Measurements from ENCODE around the gene HOXA3. TPM values are rescaled to one million over a fixed set of nuclear protein-coding genes. Genes with fewer than 3 reads are reported as not detected.

The HOXA3 gene
- total RNA-seq, 1 donor from 2014 or later = not detected

DNA sequence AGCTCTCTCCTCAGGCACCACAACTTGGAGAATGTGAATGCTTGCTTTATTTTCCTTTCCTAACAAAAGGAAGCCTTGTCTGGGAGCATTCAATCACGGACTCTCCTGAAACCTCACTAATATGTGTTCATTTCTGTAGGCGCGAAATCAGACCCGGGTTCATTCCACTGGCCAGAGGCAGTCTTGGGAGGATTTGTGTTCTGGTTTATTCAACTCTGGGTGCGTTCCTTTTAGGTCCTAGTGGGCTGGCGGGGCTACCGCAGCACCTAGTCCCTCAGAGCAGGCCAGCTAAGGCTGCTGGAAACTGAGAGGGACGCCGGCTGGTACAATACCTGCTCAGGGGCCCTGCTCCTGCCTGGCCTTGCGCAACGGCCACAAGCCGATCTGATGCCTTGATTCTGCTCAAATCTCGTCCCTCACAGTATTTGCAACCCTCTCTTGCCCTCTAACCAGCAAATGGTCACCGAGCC, 29.3 kb downstream of the HOXA3 start:
- Mint-ChIP-seq H3K36me3 (no peaks in the 10 kb centered on the region), H3K4me3 (no peak overlapping the region), H3K27ac (no peak overlapping the region), H3K27me3 (ENCODE audit: insufficient read depth, low read depth) (peaks cover 98% of the 10 kb centered on the region), H3K9me3 (peaks cover 10% of the 10 kb centered on the region), H3K4me1 (no peaks in the 10 kb centered on the region)
- Histone ChIP-seq H3K27ac (no peak overlapping the region), H3K79me2 (ENCODE audit: low read depth) (no peaks in the 10 kb centered on the region), H4K20me1 (ENCODE audit: low read depth) (peaks cover 94% of the 10 kb centered on the region), H2AFZ (replicated peaks) (no peak overlapping the region), H3K4me2 (no peak overlapping the region), H3K9me3 (ENCODE audit: low read depth) (no peaks in the 10 kb centered on the region), H3K36me3 (no peaks in the 10 kb centered on the region), H3K4me3 (no peak overlapping the region), H3K27me3 (peaks cover 100% of the 10 kb centered on the region), H3K9ac (no peak overlapping the region), H3F3A (ENCODE audit: low read depth) (no peaks in the 10 kb centered on the region), H3K4me1 (no peaks in the 10 kb centered on the region)
- no peak for TF ChIP-seq EZH2phosphoT487 (IDR thresholded peaks at IDR 0.05)
- TF ChIP-seq, protein P1, sequence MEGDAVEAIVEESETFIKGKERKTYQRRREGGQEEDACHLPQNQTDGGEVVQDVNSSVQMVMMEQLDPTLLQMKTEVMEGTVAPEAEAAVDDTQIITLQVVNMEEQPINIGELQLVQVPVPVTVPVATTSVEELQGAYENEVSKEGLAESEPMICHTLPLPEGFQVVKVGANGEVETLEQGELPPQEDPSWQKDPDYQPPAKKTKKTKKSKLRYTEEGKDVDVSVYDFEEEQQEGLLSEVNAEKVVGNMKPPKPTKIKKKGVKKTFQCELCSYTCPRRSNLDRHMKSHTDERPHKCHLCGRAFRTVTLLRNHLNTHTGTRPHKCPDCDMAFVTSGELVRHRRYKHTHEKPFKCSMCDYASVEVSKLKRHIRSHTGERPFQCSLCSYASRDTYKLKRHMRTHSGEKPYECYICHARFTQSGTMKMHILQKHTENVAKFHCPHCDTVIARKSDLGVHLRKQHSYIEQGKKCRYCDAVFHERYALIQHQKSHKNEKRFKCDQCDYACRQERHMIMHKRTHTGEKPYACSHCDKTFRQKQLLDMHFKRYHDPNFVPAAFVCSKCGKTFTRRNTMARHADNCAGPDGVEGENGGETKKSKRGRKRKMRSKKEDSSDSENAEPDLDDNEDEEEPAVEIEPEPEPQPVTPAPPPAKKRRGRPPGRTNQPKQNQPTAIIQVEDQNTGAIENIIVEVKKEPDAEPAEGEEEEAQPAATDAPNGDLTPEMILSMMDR (IDR thresholded peaks at IDR 0.05) = no peak
- TF ChIP-seq EZH2 (IDR thresholded peaks at IDR 0.05) = no peak
- no peak for DNase-seq (ENCODE audit: low spot score)

DNA sequence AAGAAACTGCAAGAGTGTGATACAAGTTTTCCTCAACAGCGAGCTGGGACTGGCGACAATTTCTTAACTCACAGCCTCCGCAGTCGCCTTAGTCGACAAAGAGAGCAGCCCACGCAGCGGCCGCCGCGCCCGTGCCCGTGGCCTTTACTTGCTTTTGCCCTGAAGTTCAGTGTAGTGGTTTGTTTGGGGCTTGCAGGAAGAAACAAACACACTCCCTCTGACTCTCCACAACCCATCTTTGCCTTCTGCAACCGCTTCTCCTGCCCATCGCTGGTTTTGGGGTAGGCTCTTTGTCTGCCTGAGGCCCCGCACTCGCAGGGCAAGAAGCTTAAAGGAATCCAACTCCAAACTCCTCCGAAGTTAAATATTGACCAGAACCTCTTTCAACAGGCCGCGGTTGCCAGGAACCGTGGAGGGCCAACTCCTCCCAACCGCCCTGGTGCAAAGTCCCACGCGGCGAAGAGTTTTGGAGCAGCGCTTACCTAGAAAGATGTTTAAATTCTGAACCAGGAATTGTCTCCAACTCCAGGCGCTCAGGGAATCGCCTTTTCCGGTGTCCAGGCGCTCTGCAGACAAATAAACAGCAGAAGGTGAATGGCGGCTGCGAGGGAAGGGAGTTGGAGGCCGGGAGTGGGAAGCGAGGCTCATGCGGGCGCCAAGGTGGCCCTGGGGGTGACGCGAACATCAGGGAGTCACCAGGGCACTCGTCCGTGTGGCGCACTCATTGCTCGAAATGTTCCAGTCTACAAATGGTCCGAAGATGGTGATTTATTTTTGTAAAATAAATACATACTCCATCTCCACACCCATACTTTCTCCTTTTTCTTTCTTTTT, 30.1 kb downstream of the HOXA3 start:
- no peak overlapping the region for H2AFZ ChIP-seq (replicated peaks)
- H3K9me3 Mint-ChIP-seq = peaks cover 7% of the 10 kb centered on the region
- H3K79me2 ChIP-seq (ENCODE audit: low read depth) = no peaks in the 10 kb centered on the region
- no peak overlapping the region for H3K4me3 Mint-ChIP-seq
- peaks cover 94% of the 10 kb centered on the region for H4K20me1 ChIP-seq (ENCODE audit: low read depth)
- H3K36me3 Mint-ChIP-seq = no peaks in the 10 kb centered on the region
- H3K9me3 ChIP-seq (ENCODE audit: low read depth) = no peaks in the 10 kb centered on the region
- TF ChIP-seq EZH2 (IDR thresholded peaks at IDR 0.05) = peak; percentile 87
- TF ChIP-seq EZH2phosphoT487 (IDR thresholded peaks at IDR 0.05) = peak; percentile 97
- TF ChIP-seq, protein P1 (IDR thresholded peaks at IDR 0.05) = no peak
- H3F3A ChIP-seq (ENCODE audit: low read depth) = no peaks in the 10 kb centered on the region
- no peaks in the 10 kb centered on the region for H3K4me1 Mint-ChIP-seq
- no peaks in the 10 kb centered on the region for H3K4me1 ChIP-seq
- no peak overlapping the region for H3K4me3 ChIP-seq
- H3K9ac ChIP-seq = no peak overlapping the region
- no peak overlapping the region for H3K27ac ChIP-seq
- H3K36me3 ChIP-seq = no peaks in the 10 kb centered on the region
- peaks cover 98% of the 10 kb centered on the region for H3K27me3 Mint-ChIP-seq (ENCODE audit: insufficient read depth, low read depth)
- H3K4me2 ChIP-seq = no peak overlapping the region
- H3K27me3 ChIP-seq = peaks cover 100% of the 10 kb centered on the region
- no peak overlapping the region for H3K27ac Mint-ChIP-seq
- DNase-seq (ENCODE audit: low spot score) = no peak

DNA sequence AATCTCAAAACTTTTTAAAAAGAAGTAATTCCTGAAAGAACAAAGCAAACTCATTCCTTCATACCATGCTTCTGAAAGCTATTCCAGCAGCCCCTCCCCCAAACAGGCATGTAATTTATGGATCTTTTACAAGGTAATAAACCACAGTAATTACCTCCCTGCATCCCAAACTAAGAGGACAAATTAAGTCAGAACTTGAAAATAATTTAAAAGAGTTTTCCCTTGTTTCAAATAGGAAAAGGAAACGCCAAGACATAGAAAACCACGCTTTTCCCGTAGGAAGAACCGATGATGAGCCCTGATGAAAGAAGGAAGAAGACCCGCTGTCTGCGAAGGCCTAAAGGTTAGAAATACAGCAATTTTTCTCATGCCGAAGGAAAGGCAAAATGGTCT, 30.7 kb downstream of the HOXA3 start:
- Mint-ChIP-seq H3K36me3 (no peaks in the 10 kb centered on the region), H3K27ac (no peak overlapping the region), H3K9me3 (peaks cover 7% of the 10 kb centered on the region), H3K4me3 (no peak overlapping the region), H3K27me3 (ENCODE audit: insufficient read depth, low read depth) (peaks cover 97% of the 10 kb centered on the region), H3K4me1 (no peaks in the 10 kb centered on the region)
- H2AFZ ChIP-seq (replicated peaks) = no peak overlapping the region
- no peak overlapping the region for H3K4me2 ChIP-seq
- no peaks in the 10 kb centered on the region for H3K36me3 ChIP-seq
- TF ChIP-seq EZH2 (IDR thresholded peaks at IDR 0.05) (no peak), EZH2phosphoT487 (IDR thresholded peaks at IDR 0.05) (no peak)
- TF ChIP-seq, protein P1 (IDR thresholded peaks at IDR 0.05) = no peak
- no peak overlapping the region for H3K27ac ChIP-seq
- no peak for DNase-seq (ENCODE audit: low spot score)
- H3K9ac ChIP-seq = no peak overlapping the region
- no peak overlapping the region for H3K4me3 ChIP-seq
- H3K27me3 ChIP-seq = peaks cover 100% of the 10 kb centered on the region
- H3K79me2 ChIP-seq (ENCODE audit: low read depth) = no peaks in the 10 kb centered on the region
- no peaks in the 10 kb centered on the region for H3F3A ChIP-seq (ENCODE audit: low read depth)
- no peaks in the 10 kb centered on the region for H3K4me1 ChIP-seq
- H3K9me3 ChIP-seq (ENCODE audit: low read depth) = no peaks in the 10 kb centered on the region
- peaks cover 93% of the 10 kb centered on the region for H4K20me1 ChIP-seq (ENCODE audit: low read depth)

All from neural progenitor cell (in vitro differentiated cells).